LNCAP (cell line): ENCODE data around the gene CYP4F2.

Source experiments
- CTCF ChIP-seq: fragments of 450-650 bp; IDR thresholded peaks from 2 replicates; pipeline ENCODE4 v1.5.1; 2017; ENCODE audit warnings: mild to moderate bottlenecking

Gene CYP4F2

GRCh38 chr19:15869873-15870272, 28.0 kb downstream of the CYP4F2 start:
- TF ChIP-seq CTCF, result no peak

GRCh38 chr19:15869109-15869555, 28.7 kb downstream of the CYP4F2 start:
- TF ChIP-seq CTCF, result peak; percentile 81

- TF ChIP-seq CTCF, result no peak
Measured at GRCh38 chr19:15866636-15867035, 31.2 kb downstream of the CYP4F2 start.

GRCh38 chr19:15864824-15865223, 33.0 kb downstream of the CYP4F2 start:
- no peak for TF ChIP-seq CTCF

- TF ChIP-seq CTCF, result no peak
Measured at GRCh38 chr19:15863272-15863671, 34.6 kb downstream of the CYP4F2 start.

GRCh38 chr19:15862444-15862843, 35.4 kb downstream of the CYP4F2 start:
- no peak for TF ChIP-seq CTCF

GRCh38 chr19:15860522-15860921, 37.4 kb downstream of the CYP4F2 start:
- TF ChIP-seq CTCF, result no peak

- TF ChIP-seq CTCF, result no peak
Measured at GRCh38 chr19:15859187-15859586, 38.7 kb downstream of the CYP4F2 start.
